Measurements from ENCODE around the gene NOPCHAP1.

- TF ChIP-seq, protein P1, sequence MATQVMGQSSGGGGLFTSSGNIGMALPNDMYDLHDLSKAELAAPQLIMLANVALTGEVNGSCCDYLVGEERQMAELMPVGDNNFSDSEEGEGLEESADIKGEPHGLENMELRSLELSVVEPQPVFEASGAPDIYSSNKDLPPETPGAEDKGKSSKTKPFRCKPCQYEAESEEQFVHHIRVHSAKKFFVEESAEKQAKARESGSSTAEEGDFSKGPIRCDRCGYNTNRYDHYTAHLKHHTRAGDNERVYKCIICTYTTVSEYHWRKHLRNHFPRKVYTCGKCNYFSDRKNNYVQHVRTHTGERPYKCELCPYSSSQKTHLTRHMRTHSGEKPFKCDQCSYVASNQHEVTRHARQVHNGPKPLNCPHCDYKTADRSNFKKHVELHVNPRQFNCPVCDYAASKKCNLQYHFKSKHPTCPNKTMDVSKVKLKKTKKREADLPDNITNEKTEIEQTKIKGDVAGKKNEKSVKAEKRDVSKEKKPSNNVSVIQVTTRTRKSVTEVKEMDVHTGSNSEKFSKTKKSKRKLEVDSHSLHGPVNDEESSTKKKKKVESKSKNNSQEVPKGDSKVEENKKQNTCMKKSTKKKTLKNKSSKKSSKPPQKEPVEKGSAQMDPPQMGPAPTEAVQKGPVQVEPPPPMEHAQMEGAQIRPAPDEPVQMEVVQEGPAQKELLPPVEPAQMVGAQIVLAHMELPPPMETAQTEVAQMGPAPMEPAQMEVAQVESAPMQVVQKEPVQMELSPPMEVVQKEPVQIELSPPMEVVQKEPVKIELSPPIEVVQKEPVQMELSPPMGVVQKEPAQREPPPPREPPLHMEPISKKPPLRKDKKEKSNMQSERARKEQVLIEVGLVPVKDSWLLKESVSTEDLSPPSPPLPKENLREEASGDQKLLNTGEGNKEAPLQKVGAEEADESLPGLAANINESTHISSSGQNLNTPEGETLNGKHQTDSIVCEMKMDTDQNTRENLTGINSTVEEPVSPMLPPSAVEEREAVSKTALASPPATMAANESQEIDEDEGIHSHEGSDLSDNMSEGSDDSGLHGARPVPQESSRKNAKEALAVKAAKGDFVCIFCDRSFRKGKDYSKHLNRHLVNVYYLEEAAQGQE (IDR thresholded peaks at IDR 0.05; ENCODE audit: low read depth): no peak
- TF ChIP-seq YY1 (IDR thresholded peaks at IDR 0.05; ENCODE audit: low read depth): no peak
- TF ChIP-seq USF1 (IDR thresholded peaks at IDR 0.05): no peak
- no peak for TF ChIP-seq TAF1 (IDR thresholded peaks at IDR 0.05; ENCODE audit: low read depth)
- TF ChIP-seq MAX (IDR thresholded peaks at IDR 0.05): no peak
- TF ChIP-seq NFIC (IDR thresholded peaks at IDR 0.05): no peak
- no peak for TF ChIP-seq CEBPB (IDR thresholded peaks at IDR 0.05)
- TF ChIP-seq TEAD4 (IDR thresholded peaks at IDR 0.05): no peak
- TF ChIP-seq EGR1 (IDR thresholded peaks at IDR 0.05): no peak
- no peak for TF ChIP-seq EP300 (IDR thresholded peaks at IDR 0.05; ENCODE audit: borderline replicate concordance)
- TF ChIP-seq FOXM1 (IDR thresholded peaks at IDR 0.05; ENCODE audit: borderline replicate concordance, low read depth): no peak
Measured at GRCh38 chr12:104969343-104969742, 16.8 kb upstream of the NOPCHAP1 start.
